NCI-H146 treated with DMSO at 0.1 percent for 48 hours (cell line): ENCODE data around the gene UPF1.
A peak's percentile ranks its signal among the peaks of the same experiment; 100 is the strongest.

Experiments used
- DNase-seq: peaks from one replicate; lab custom pipeline; 2025; ENCODE audit not compliant: unreplicated experiment; lab: John Stamatoyannopoulos, UW

UPF1 gene

GRCh38 chr19:18868380-18869022 lies 36.7 kb downstream of the UPF1 start:
- DNase-seq: no peak

GRCh38 chr19:18869023-18869618 lies 37.4 kb downstream of the UPF1 start:
- no peak for DNase-seq

GRCh38 chr19:18869781-18870530 lies 38.2 kb downstream of the UPF1 start:
- no peak for DNase-seq

GRCh38 chr19:18870531-18871172 lies 38.9 kb downstream of the UPF1 start:
- no peak for DNase-seq

GRCh38 chr19:18871543-18871942 lies 39.8 kb downstream of the UPF1 start:
- no peak for DNase-seq

GRCh38 chr19:18875726-18876125 lies 44.0 kb downstream of the UPF1 start:
- no peak for DNase-seq

- no peak for DNase-seq
These were observed 45.1 kb downstream of the UPF1 start for GRCh38 chr19:18876865-18877264.

GRCh38 chr19:18878058-18878797 lies 46.5 kb downstream of the UPF1 start:
- DNase-seq: no peak

GRCh38 chr19:18878858-18879578 lies 47.3 kb downstream of the UPF1 start:
- no peak for DNase-seq

GRCh38 chr19:18879579-18880373 lies 48.0 kb downstream of the UPF1 start:
- no peak for DNase-seq

- DNase-seq: no peak
These were observed 49.7 kb downstream of the UPF1 start for GRCh38 chr19:18881491-18881890.

GRCh38 chr19:18883526-18884304 lies 52.0 kb downstream of the UPF1 start:
- no peak for DNase-seq

- no peak for DNase-seq
These were observed 55.2 kb downstream of the UPF1 start for GRCh38 chr19:18886972-18887371.

GRCh38 chr19:18889949-18890745 lies 58.4 kb downstream of the UPF1 start:
- no peak for DNase-seq

GRCh38 chr19:18893587-18894253 lies 62.0 kb downstream of the UPF1 start:
- DNase-seq: no peak

- DNase-seq: peak; percentile 59
These were observed 62.7 kb downstream of the UPF1 start for GRCh38 chr19:18894254-18895037.
